Neuronal stem cell (in vitro differentiated cells): ENCODE measurements around the gene PRKACG.

Source experiments
- DNase-seq: peaks from one replicate; pipeline ENCODE4 v3.0.0-alpha.2; 2013; ENCODE audit warnings: low spot score
- H2AFZ ChIP-seq: one replicate; pipeline ENCODE4 v1.6.1; 2013; ENCODE audit warnings: mild to moderate bottlenecking, low read length, inconsistent platforms
- H2AK5ac ChIP-seq: 2 replicates; pipeline ENCODE4 v1.6.1; 2013; ENCODE audit warnings: low read depth, mild to moderate bottlenecking, inconsistent platforms, low read length, moderate library complexity, mixed read lengths
- H2BK120ac ChIP-seq: 2 replicates; pipeline ENCODE4 v1.6.1; 2013; ENCODE audit warnings: low read depth, mild to moderate bottlenecking, inconsistent platforms, low read length, moderate library complexity, mixed read lengths
- H2BK12ac ChIP-seq: one replicate; pipeline ENCODE4 v1.6.1; 2013; ENCODE audit warnings: low read length, inconsistent platforms
- H2BK15ac ChIP-seq: 2 replicates; pipeline ENCODE4 v1.6.1; 2013; ENCODE audit warnings: mild to moderate bottlenecking, low read length, inconsistent platforms, mixed read lengths
- H2BK5ac ChIP-seq: one replicate; pipeline ENCODE4 v1.6.1; 2013; ENCODE audit warnings: inconsistent platforms, mild to moderate bottlenecking, low read length, moderate library complexity
- H3K14ac ChIP-seq: one replicate; pipeline ENCODE4 v1.6.1; 2013; ENCODE audit warnings: low read length, inconsistent platforms
- H3K18ac ChIP-seq: 2 replicates; pipeline ENCODE4 v1.6.1; 2013; ENCODE audit warnings: low read length, inconsistent platforms
- H3K23ac ChIP-seq: 2 replicates; pipeline ENCODE4 v1.6.1; 2013; ENCODE audit warnings: low read depth, mild to moderate bottlenecking, mixed read lengths, low read length, inconsistent platforms; ENCODE audit not compliant: poor library complexity
- H3K27ac ChIP-seq: replicated peaks from 3 replicates; pipeline ENCODE4 v1.5.1; 2013; ENCODE audit warnings: low read length, inconsistent platforms
- H3K27me3 ChIP-seq, 3 experiments: 2 replicates each; pipeline ENCODE4 v1.6.1; 2013; ENCODE audit warnings: low read length in 3 of 3, mild to moderate bottlenecking in 2 of 3, inconsistent platforms in 1 of 3, low read depth in 1 of 3, mixed read lengths in 1 of 3, moderate library complexity in 1 of 3; ENCODE audit not compliant: control insufficient read depth in 3 of 3, insufficient read depth in 3 of 3
- H3K36me3 ChIP-seq, 2 donors: replicated peaks in 1 of 2; 2 replicates each; pipeline ENCODE4 v1.6.1; 2013; ENCODE audit warnings: low read length in 2 of 2; ENCODE audit not compliant: control insufficient read depth in 2 of 2, insufficient read depth in 2 of 2
- H3K4ac ChIP-seq: 2 replicates; pipeline ENCODE4 v1.6.1; 2013; ENCODE audit warnings: inconsistent platforms, mild to moderate bottlenecking, low read length, moderate library complexity
- H3K4me1 ChIP-seq, 2 donors: 1 replicate in 1 of 2; 2 replicates in 1 of 2; pipeline ENCODE4 v1.6.1; 2013; ENCODE audit warnings: low read length in 2 of 2, low read depth in 1 of 2; ENCODE audit not compliant: control insufficient read depth in 2 of 2, insufficient read depth in 1 of 2
- H3K4me2 ChIP-seq: one replicate; pipeline ENCODE4 v1.6.1; 2013; ENCODE audit warnings: mild to moderate bottlenecking, low read length, inconsistent platforms; ENCODE audit not compliant: insufficient read depth, poor library complexity, severe bottlenecking
- H3K4me3 ChIP-seq, 2 donors: 2 replicates each; pipeline ENCODE4 v1.5.1; 2013; ENCODE audit warnings: low read length in 2 of 2, mild to moderate bottlenecking in 2 of 2, inconsistent platforms in 1 of 2, moderate library complexity in 1 of 2
- H3K79me1 ChIP-seq: one replicate; pipeline ENCODE4 v1.6.1; 2013; ENCODE audit warnings: low read depth, mild to moderate bottlenecking, inconsistent platforms, low read length, moderate library complexity
- H3K9ac ChIP-seq: one replicate; pipeline ENCODE4 v1.6.1; 2013; ENCODE audit warnings: mild to moderate bottlenecking, low read depth, low read length, inconsistent platforms; ENCODE audit not compliant: poor library complexity
- H3K9me3 ChIP-seq, 2 donors: replicated peaks in 1 of 2; 2 replicates each; pipeline versions ENCODE3 to v1.6.1; 2013; ENCODE audit warnings: low read length in 2 of 2, mild to moderate bottlenecking in 2 of 2, inconsistent platforms in 1 of 2, low read depth in 1 of 2, mixed read lengths in 1 of 2, moderate library complexity in 1 of 2; ENCODE audit not compliant: control insufficient read depth in 2 of 2, insufficient read depth in 1 of 2
- H4K8ac ChIP-seq: one replicate; pipeline ENCODE4 v1.6.1; 2013; ENCODE audit warnings: low read depth, mild to moderate bottlenecking, inconsistent platforms, low read length, moderate library complexity
- H4K91ac ChIP-seq: one replicate; pipeline ENCODE4 v1.6.1; 2013; ENCODE audit warnings: low read length, low read depth, mild to moderate bottlenecking, inconsistent platforms; ENCODE audit not compliant: poor library complexity
- WGBS, 2 donors: extraction: QIAGEN DNeasy Blood & Tissue Kit; methylation state at CpG; one replicate each; pipeline ENCODE4 v1.1.7; 2013; ENCODE audit warnings: missing lambda C conversion rate in 2 of 2, mixed read lengths in 1 of 2; ENCODE audit not compliant: insufficient read length in 2 of 2, insufficient replicate concordance in 1 of 2; ENCODE audit errors: extremely low coverage in 2 of 2; 5-methylcytosine and 5-hydroxymethylcytosine counted together

PRKACG gene

DNA sequence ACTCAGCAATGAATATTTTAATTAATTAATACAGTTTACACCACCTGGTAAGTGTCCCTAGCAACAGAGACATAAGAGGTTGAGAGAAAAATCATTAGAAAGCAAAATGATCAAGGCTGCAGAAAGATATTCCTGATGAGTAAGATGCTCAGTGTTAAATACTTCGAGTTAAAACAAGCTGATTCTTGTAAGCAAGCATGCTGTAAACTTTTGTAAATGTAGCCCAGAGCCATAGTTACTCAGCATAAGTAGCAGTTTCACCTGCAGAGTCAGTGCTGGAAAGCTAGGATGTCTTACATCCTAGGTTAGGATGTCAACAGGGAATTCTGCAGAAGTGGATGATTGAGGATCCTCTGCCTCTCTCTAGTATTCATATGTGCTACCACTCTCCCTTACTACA is 4.2 kb downstream of the PRKACG start:
- Histone ChIP-seq H3K9me3 (peaks cover 1 to 11% of the 10 kb centered on the region in 2 donors), H3K4me1 (no peaks in the 10 kb centered on the region), H3K23ac (no peak overlapping the region), H3K4me3 (no peak overlapping the region), H3K18ac (no peak overlapping the region), H4K91ac (no peak overlapping the region), H2BK5ac (no peak overlapping the region), H2BK120ac (no peak overlapping the region), H3K27ac (no peak overlapping the region), H2AFZ (no peak overlapping the region), H3K36me3 (peaks cover 0 to 48% of the 10 kb centered on the region in 2 donors), H2BK12ac (no peak overlapping the region), H3K14ac (no peak overlapping the region), H3K79me1 (no peaks in the 10 kb centered on the region), H4K8ac (no peak overlapping the region), H3K9ac (no peak overlapping the region), H3K4ac (no peak overlapping the region), H2AK5ac (no peak overlapping the region), H3K27me3 (no peaks in the 10 kb centered on the region), H2BK15ac (no peak overlapping the region), H3K4me2 (no peak overlapping the region)
- no CpG with 5 or more reads among the region's 1 CpG for WGBS, 2 donors
- no peak for DNase-seq

DNA sequence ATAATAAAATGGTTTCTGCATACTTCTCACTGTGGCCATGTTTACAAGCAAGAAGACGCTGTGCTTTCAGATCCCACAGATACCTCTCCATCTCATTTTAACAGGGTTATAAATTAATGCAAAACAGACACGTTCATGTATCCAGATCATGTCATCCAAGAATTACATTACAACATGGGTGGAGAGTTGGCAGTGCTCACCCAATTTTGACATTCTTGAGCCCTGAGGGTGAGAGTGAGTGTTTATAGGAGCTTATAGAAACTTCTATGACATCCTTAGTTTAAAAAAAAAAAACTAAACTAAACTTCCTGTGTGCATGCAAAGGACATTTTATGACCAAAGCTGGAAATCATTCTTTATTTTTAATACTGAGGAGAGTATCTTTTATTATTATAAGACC is 9.1 kb downstream of the PRKACG start:
- no peaks in the 10 kb centered on the region for H3K79me1 ChIP-seq
- peaks cover 0 to 77% of the 10 kb centered on the region in 2 donors for H3K36me3 ChIP-seq
- H2AK5ac ChIP-seq, result no peak overlapping the region
- no peak overlapping the region for H3K4me2 ChIP-seq
- WGBS, 2 donors, result no CpG with 5 or more reads among the region's 2 CpGs
- no peak for DNase-seq
- no peak overlapping the region for H3K27ac ChIP-seq
- no peak overlapping the region for H3K14ac ChIP-seq
- no peak overlapping the region for H2BK15ac ChIP-seq
- no peak overlapping the region for H3K4me3 ChIP-seq
- H2BK5ac ChIP-seq, result no peak overlapping the region
- no peaks in the 10 kb centered on the region for H3K27me3 ChIP-seq
- H3K4ac ChIP-seq, result no peak overlapping the region
- no peak overlapping the region for H4K91ac ChIP-seq
- H3K9me3 ChIP-seq, result no peaks in the 10 kb centered on the region
- H2BK12ac ChIP-seq, result no peak overlapping the region
- H3K9ac ChIP-seq, result no peak overlapping the region
- no peak overlapping the region for H2BK120ac ChIP-seq
- peaks cover 0 to 5% of the 10 kb centered on the region in 2 donors for H3K4me1 ChIP-seq
- H2AFZ ChIP-seq, result no peak overlapping the region
- H3K18ac ChIP-seq, result no peak overlapping the region
- no peak overlapping the region for H4K8ac ChIP-seq
- H3K23ac ChIP-seq, result no peak overlapping the region

DNA sequence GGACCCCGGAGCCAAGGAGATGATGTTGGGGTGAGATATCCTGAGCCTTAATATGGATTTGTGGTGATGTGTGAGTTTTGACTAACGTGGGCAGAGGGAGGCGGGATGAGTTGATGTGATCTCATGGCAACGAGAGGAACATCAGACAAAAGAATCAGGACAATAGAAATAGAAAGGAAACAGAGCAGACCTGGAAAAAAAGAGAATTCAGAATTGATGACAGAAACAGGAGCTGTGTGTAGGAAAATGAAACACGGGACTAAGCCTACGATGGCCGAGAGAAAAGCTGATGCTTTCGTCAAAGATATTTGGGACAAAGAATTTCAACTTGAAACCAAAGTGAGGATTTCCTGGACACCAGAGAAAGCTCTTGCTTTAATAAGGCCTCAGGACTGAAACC is 10.9 kb downstream of the PRKACG start:
- Histone ChIP-seq H3K9ac (no peak overlapping the region), H2BK12ac (no peak overlapping the region), H2AFZ (no peak overlapping the region), H3K4me1 (peaks cover 0 to 16% of the 10 kb centered on the region in 2 donors), H3K36me3 (peaks cover 0 to 76% of the 10 kb centered on the region in 2 donors), H3K18ac (no peak overlapping the region), H3K27me3 (no peaks in the 10 kb centered on the region), H3K14ac (no peak overlapping the region), H3K9me3 (no peaks in the 10 kb centered on the region), H3K4me3 (no peak overlapping the region), H4K91ac (no peak overlapping the region), H4K8ac (no peak overlapping the region), H2BK120ac (no peak overlapping the region), H3K27ac (no peak overlapping the region), H2BK15ac (no peak overlapping the region), H3K79me1 (no peaks in the 10 kb centered on the region), H3K4ac (no peak overlapping the region), H3K23ac (no peak overlapping the region), H2BK5ac (no peak overlapping the region), H2AK5ac (no peak overlapping the region), H3K4me2 (no peak overlapping the region)
- no peak for DNase-seq
- WGBS, 2 donors, result no CpG with 5 or more reads among the region's 8 CpGs

DNA sequence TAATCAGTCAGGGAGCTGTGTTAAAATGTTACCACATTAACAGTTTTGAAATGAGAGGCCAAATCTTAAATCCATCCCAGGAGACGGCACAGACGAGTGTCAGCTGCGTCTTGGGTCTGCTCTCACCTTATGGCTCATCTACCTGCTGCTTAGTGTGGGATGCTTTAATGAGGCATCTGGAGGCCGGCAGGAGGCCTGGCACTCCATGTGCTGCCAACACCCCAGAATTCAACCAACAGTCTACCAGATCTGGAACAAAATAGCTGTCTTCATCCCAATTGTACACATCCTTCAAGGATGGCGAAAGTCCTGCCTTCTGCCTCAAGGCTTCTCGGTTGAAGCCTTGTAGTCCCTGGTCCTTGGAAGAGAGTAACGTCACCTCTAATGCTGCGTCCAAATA is 12.0 kb downstream of the PRKACG start:
- Histone ChIP-seq H4K8ac (no peak overlapping the region), H2AK5ac (no peak overlapping the region), H3K79me1 (no peaks in the 10 kb centered on the region), H2BK5ac (no peak overlapping the region), H3K27ac (no peak overlapping the region), H2AFZ (no peak overlapping the region), H3K23ac (no peak overlapping the region), H3K9me3 (no peaks in the 10 kb centered on the region), H3K4ac (no peak overlapping the region), H3K4me2 (no peak overlapping the region), H3K4me3 (no peak overlapping the region), H2BK120ac (no peak overlapping the region), H4K91ac (no peak overlapping the region), H3K27me3 (no peaks in the 10 kb centered on the region), H3K4me1 (peaks cover 0 to 17% of the 10 kb centered on the region in 2 donors), H3K18ac (no peak overlapping the region), H3K36me3 (peaks cover 0 to 71% of the 10 kb centered on the region in 2 donors), H3K14ac (no peak overlapping the region), H2BK15ac (no peak overlapping the region), H2BK12ac (no peak overlapping the region), H3K9ac (no peak overlapping the region)
- no CpG with 5 or more reads among the region's 8 CpGs for WGBS, 2 donors
- DNase-seq, result no peak
